ENCODE measurements around the gene KRTAP12-2.

Gene KRTAP12-2

GRCh38 chr21:44666401-44667320, at the start of gene KRTAP12-2:
TSS of gene KRTAP12-2 (minus strand) at chr21:44666927. CDS start at chr21:44666886, 41 bp downstream.
- DNase-seq (ENCODE audit: low read depth), result no peak

GRCh38 chr21:44714905-44715304, 48.2 kb upstream of the KRTAP12-2 start:
- no peak for DNase-seq (ENCODE audit: low read depth)

GRCh38 chr21:44713846-44714245, 47.1 kb upstream of the KRTAP12-2 start:
- no peak for DNase-seq (ENCODE audit: low read depth)

- no peak for DNase-seq (ENCODE audit: low read depth)
These were observed 46.4 kb upstream of the KRTAP12-2 start for GRCh38 chr21:44713130-44713529.

- DNase-seq (ENCODE audit: low read depth), result no peak
These were observed 45.7 kb upstream of the KRTAP12-2 start for GRCh38 chr21:44712203-44713028.

- DNase-seq (ENCODE audit: low read depth), result no peak
These were observed 44.8 kb upstream of the KRTAP12-2 start, which contains the start of gene TSPEAR for GRCh38 chr21:44711327-44712202. TSS of gene TSPEAR (minus strand) at chr21:44711572. CDS start at chr21:44711514, 58 bp downstream.

GRCh38 chr21:44710756-44711326, 44.1 kb upstream of the KRTAP12-2 start:
- DNase-seq (ENCODE audit: low read depth), result no peak

- DNase-seq (ENCODE audit: low read depth), result no peak
These were observed 43.6 kb upstream of the KRTAP12-2 start for GRCh38 chr21:44710294-44710665.

- no peak for DNase-seq (ENCODE audit: low read depth)
These were observed 42.9 kb upstream of the KRTAP12-2 start for GRCh38 chr21:44709426-44710293.

- no peak for DNase-seq (ENCODE audit: low read depth)
These were observed 42.2 kb upstream of the KRTAP12-2 start for GRCh38 chr21:44708866-44709425.

GRCh38 chr21:44708213-44708865, 41.6 kb upstream of the KRTAP12-2 start:
- DNase-seq (ENCODE audit: low read depth), result no peak

- no peak for DNase-seq (ENCODE audit: low read depth)
These were observed 40.2 kb upstream of the KRTAP12-2 start for GRCh38 chr21:44706706-44707581.

- DNase-seq (ENCODE audit: low read depth), result no peak
These were observed 39.4 kb upstream of the KRTAP12-2 start for GRCh38 chr21:44706026-44706705.

- DNase-seq (ENCODE audit: low read depth), result no peak
These were observed 37.9 kb upstream of the KRTAP12-2 start for GRCh38 chr21:44704636-44705001.

GRCh38 chr21:44703731-44704635, 37.3 kb upstream of the KRTAP12-2 start:
- no peak for DNase-seq (ENCODE audit: low read depth)

- DNase-seq (ENCODE audit: low read depth), result no peak
These were observed 36.4 kb upstream of the KRTAP12-2 start for GRCh38 chr21:44702973-44703730.

Data from fibroblast of gingiva (primary cell).